Muscle layer of colon (tissue), 2 donors: Measurements from ENCODE around the gene MYO9B.

Experiments
- H3K27ac ChIP-seq: one replicate; pipeline ENCODE4 v1.7.0; 2013; ENCODE audit warnings: low read depth, mild to moderate bottlenecking, low read length, moderate library complexity
- H3K27me3 ChIP-seq, 2 donors: one replicate each; pipeline ENCODE4 v1.7.0; 2013; ENCODE audit warnings: low read length in 2 of 2, mild to moderate bottlenecking in 2 of 2; ENCODE audit not compliant: insufficient read depth in 2 of 2, control insufficient read depth in 1 of 2
- H3K36me3 ChIP-seq: one replicate; pipeline ENCODE4 v1.7.0; 2013; ENCODE audit warnings: mild to moderate bottlenecking, low read length; ENCODE audit not compliant: insufficient read depth
- H3K4me1 ChIP-seq: one replicate; pipeline ENCODE4 v1.7.0; 2013; ENCODE audit warnings: mild to moderate bottlenecking, low read length; ENCODE audit not compliant: insufficient read depth
- H3K4me3 ChIP-seq, 2 donors: one replicate each; pipeline ENCODE4 v1.7.0; 2013; ENCODE audit warnings: low read length in 2 of 2, low read depth in 1 of 2, mild to moderate bottlenecking in 1 of 2, moderate library complexity in 1 of 2
- H3K9ac ChIP-seq: one replicate; pipeline ENCODE4 v1.7.0; 2013; ENCODE audit warnings: low read length
- H3K9me3 ChIP-seq: one replicate; pipeline ENCODE4 v1.7.0; 2013; ENCODE audit warnings: mild to moderate bottlenecking, low read length
- donor health status: abdominal sarcoma.
- donor health status: Adenocarcinoma of cecum.

The MYO9B gene

DNA sequence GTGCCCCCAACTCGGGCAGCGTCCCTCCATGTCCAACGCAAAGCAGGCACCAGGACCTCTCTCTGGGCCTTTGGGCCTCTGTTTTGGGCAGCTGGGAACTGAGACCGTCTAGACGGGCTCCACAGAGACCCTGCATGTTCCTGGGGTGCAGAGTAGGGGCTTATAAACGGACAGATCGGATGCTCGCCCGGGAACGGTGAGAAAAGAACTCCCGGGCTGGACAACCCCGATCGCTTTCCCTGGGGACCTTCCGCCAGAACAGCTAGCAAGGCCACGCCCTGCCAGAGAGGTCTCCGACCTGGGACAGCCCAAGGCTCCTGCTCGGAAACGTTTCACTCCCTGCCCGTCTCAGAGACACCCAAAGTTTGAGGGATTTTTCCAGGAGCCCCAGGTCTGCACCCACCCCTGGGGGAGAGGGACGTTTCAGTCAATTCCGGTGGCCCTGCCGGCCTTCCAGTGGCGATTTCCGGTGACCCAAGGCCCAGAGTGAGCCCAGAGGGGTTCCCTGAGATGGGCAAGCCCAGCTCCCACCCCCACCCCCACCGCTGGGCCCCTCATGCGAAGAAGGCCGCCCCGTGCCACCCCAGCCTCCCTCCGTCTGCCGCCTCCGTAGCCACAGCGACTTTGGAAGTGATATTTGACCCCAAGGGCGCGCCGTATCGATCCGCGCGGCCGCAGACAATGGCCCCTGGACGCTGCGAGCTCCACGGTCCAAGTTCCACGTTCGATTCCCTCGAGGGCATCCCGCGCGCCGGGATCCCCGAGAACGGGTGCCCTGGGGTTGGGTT is 168.4 kb downstream of the MYO9B start:
- peaks cover 11% of the 10 kb centered on the region for H3K36me3 ChIP-seq
- peak overlapping the region; percentile 78 to 86 for H3K4me3 ChIP-seq
- peaks cover 22% of the 10 kb centered on the region for H3K4me1 ChIP-seq
- peak overlapping the region; percentile 87 for H3K27ac ChIP-seq
- no peaks in the 10 kb centered on the region for H3K27me3 ChIP-seq
- peak overlapping the region; percentile 53 for H3K9ac ChIP-seq
- no peaks in the 10 kb centered on the region for H3K9me3 ChIP-seq

DNA sequence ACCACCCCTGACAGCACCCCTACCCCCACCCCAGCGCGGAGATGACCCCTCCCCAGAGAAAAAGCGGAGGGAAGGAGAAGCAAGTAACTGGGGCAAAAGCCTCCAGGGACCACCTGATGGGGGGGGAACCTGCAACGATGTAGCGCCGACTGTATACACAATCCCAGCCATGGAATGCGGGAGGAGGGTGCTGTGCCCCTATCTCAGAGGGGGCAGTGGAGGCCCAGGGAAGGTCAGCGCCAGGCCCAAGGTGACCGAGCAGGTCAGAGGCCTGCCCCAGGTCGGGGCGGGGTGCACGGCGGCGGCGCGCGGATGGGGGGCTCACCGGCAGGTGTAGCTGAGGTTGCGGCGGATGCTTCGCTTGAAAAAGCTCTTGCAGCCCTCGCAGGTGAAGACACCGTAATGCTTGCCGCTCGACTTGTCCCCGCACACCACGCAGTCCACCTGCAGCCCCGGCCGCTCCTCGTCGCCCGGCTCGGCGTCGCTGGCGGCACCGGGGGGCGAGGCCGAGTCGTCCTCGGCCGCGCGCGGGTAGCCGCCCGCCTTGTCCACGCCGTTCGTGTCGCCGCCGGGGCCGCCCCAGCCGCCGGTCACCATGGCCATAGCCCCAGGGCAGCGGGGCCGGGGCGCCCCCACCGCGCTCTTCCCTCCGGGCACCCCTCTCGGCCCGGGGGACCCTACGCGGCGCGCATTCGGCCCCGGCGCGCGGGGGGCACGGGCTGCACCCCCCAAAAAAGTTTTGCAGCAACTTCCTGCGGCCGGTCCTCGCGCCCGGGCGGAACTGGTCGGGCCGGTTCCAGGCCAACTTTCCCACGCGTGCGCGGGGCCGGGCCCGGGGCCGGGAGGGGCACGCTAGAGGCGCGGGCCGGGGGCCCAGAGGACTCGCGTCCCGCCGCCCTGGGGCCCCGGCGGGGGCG is 169.3 kb downstream of the MYO9B start:
- Histone ChIP-seq H3K9me3 (no peaks in the 10 kb centered on the region), H3K4me3 (peak overlapping the region; percentile 78 to 86), H3K9ac (peak overlapping the region; percentile 53), H3K4me1 (peaks cover 22% of the 10 kb centered on the region), H3K27ac (peak overlapping the region; percentile 87), H3K27me3 (no peaks in the 10 kb centered on the region), H3K36me3 (peaks cover 10% of the 10 kb centered on the region)

DNA sequence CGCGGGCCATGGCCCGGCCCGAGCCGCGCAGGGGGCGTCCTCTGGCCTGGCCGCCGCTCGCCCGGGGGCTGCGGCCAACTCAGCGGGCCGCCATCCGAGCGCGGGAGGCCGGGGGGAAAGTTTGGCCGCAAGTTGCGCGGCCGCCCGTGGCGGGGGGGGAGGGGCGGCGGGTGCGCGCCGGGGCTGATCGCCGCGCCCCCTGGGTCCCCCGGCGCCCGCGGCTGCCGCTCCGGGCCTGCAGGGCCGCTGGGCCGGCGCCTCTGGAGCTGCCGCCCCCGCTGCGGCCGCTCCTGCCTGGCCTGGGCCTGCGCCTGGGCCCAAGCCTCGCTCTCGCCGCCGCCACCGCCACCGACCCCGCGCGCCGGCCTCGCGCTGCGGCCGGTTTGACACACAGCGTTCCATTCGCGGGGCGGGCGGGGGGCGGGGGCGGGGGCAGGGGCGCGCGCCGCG is 170.0 kb downstream of the MYO9B start, which contains the start of gene NR2F6:
NR2F6 (minus strand) TSS at position 385 of the 450 bp plus-strand sequence. CDS start 699 bp downstream, outside the sequence.
- Histone ChIP-seq H3K27me3 (no peaks in the 10 kb centered on the region), H3K4me1 (peaks cover 22% of the 10 kb centered on the region), H3K4me3 (peak within 1 kb of the TSS; percentile 78 to 86), H3K36me3 (peaks cover 3% of the 10 kb centered on the region), H3K9me3 (no peaks in the 10 kb centered on the region), H3K9ac (peak within 1 kb of the TSS; percentile 53), H3K27ac (peak within 1 kb of the TSS; percentile 87)

DNA sequence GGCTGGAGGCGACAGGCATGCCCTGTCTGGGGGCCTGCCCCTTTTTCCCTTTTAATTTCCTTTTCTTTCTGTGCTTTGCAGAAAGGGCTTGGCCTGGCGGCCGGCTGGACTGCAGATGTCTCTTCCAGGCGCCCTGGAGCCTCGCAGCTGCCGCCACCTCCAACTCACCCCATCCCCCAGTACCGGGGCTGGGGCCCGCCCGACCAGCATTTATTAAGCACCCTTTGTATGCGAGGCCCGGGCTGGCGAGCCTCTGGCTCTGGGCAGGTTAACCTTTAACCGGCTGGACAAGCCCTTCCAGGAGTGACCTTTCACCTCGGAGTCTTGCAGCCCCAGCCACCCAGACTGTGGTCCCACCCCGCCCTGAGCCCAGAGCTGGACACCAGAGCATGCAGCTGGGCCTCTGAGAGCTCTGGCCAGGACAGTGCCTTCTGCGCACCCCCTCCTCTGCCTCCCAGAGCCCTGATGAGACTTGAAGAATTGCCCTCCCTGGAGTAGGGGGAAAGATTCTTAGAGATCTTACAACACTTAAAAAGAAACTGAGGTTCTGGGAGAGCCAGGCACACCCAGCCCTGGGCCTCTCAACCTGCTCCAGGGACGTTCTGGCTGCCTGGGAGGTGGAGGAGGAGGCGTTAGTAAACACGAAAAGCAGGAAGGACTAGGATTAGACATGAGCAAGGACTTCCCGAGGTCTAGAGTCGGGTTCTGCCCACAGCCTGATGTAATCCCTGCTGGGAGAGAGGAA is 171.3 kb downstream of the MYO9B start:
- no peaks in the 10 kb centered on the region for H3K27me3 ChIP-seq
- peak overlapping the region; percentile 50 to 58 for H3K4me3 ChIP-seq
- no peak overlapping the region for H3K9ac ChIP-seq
- no peaks in the 10 kb centered on the region for H3K9me3 ChIP-seq
- no peaks in the 10 kb centered on the region for H3K36me3 ChIP-seq
- peak overlapping the region; percentile 84 for H3K27ac ChIP-seq
- H3K4me1 ChIP-seq, result peaks cover 22% of the 10 kb centered on the region

DNA sequence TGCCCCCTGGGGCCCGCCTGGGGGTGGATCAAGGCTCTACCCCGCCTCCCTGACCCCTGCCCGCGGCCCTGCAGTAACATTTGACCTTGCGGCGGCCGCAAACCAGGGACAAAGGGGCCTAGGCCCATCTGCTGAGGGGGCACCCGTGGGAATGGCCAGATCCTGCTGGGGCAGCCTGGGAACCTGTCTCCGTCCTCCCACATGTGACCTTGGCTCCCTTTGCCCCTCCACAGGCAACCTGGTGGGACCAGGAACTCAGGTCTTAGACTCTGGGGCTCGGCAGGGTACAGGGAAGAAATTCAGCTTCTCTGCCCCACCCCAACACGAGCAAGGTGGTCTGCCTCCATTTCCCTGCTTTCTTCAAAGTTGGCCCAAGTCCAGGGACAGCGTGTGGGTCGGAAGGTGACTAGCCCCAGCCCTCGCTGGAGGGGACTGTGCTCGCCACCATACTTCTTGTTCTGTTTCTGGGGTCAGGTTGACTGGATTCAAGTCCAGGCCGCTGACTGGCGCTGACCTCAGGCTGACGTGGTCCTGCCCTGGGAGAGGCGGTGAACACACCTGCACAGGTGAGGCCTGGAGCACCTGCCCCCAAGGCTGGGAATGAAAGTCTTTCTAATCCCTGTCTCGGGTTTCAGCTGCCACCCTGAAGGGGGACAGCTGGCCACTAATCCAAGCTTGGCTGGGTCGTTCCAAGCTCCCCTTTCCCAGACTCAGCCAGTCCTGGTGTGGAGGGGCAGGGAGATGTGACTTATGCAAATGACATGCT is 172.6 kb downstream of the MYO9B start:
- peaks cover 12% of the 10 kb centered on the region for H3K4me1 ChIP-seq
- H3K9me3 ChIP-seq, result no peaks in the 10 kb centered on the region
- no peaks in the 10 kb centered on the region for H3K27me3 ChIP-seq
- no peak overlapping the region for H3K9ac ChIP-seq
- no peak overlapping the region for H3K27ac ChIP-seq
- no peaks in the 10 kb centered on the region for H3K36me3 ChIP-seq
- H3K4me3 ChIP-seq, result no peak overlapping the region

DNA sequence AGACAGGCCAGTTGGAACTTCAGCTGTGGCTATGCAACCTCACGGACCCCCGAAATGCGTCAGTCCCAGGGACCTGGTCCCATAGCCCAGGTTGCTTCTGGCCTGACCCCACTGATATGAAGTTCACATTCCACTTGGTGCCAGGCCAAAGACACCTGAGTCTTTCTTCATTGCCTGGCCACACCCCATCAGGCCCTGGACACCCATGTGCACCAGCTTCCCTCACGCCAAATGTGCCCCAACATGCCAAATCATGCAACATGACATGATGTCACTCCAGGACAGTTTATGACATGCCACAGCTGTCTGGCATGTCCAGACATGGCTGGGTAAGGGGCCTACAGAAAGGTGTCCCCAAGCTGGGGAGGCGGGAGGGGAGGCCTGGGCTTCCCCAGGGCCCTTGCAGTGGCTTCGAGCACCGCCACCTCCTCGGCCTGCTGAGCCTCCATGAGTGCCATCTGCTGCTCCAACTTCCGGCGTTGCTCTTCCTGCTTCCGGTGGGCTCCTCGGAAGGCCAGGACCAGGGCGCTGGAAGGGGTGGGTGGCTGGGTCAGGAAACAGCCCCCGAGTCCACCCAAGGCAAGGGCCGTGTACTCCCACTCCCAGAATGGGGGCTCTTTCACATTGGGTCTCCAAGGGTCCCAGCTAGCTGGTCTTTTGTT is 174.4 kb downstream of the MYO9B start:
- no peaks in the 10 kb centered on the region for H3K36me3 ChIP-seq
- H3K27me3 ChIP-seq, result no peaks in the 10 kb centered on the region
- peaks cover 9% of the 10 kb centered on the region for H3K4me1 ChIP-seq
- H3K9me3 ChIP-seq, result no peaks in the 10 kb centered on the region
- H3K4me3 ChIP-seq, result no peak overlapping the region
- H3K9ac ChIP-seq, result no peak overlapping the region
- no peak overlapping the region for H3K27ac ChIP-seq

DNA sequence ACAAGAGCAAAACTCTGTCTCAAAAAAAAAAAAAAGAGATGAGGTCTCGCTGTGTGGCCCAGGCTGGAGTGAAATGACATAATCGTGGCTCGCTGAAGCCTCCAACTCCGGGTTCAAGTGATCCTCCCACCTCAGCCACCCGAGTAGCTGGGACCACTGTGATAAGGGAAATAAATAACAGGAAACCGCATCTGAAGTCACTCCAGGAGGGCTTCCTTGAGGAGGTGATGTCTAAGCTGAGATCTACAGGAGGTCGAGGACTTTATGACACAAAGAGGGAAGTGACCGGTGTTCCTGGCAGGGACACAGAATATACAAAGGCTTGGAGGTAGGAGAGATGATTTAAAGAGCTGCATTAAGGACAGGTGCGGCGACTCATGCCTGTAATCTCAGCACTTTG is 179.1 kb downstream of the MYO9B start:
- H3K27ac ChIP-seq, result no peak overlapping the region
- no peak overlapping the region for H3K9ac ChIP-seq
- H3K9me3 ChIP-seq, result no peaks in the 10 kb centered on the region
- no peak overlapping the region for H3K4me3 ChIP-seq
- H3K27me3 ChIP-seq, result no peaks in the 10 kb centered on the region
- H3K36me3 ChIP-seq, result no peaks in the 10 kb centered on the region
- H3K4me1 ChIP-seq, result no peaks in the 10 kb centered on the region

DNA sequence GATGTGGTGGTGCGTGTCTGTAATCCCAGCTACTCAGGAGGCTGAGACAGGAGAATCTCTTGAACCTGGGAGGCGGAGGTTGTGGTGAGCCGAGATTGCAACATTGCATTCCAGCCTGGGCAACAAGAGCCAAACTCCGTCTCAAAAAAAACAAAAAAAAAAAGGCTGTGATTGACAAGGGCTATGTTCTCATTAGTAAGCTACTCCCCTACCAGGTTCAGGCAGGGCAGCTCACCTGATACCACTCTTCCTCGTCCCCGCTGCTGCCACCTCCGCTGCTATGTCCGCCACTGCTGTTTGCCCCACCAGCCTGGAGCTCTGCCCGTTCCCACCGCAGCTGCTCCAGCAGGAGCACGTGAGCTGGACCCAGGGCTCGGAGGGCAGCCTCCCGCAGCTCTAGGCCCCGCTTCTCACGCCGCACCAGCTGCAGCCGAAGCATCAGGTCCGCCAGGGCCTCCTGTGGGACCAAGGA is 179.6 kb downstream of the MYO9B start:
- Histone ChIP-seq H3K27ac (no peak overlapping the region), H3K9me3 (no peaks in the 10 kb centered on the region), H3K4me3 (no peak overlapping the region), H3K27me3 (no peaks in the 10 kb centered on the region), H3K36me3 (no peaks in the 10 kb centered on the region), H3K9ac (no peak overlapping the region), H3K4me1 (no peaks in the 10 kb centered on the region)

DNA sequence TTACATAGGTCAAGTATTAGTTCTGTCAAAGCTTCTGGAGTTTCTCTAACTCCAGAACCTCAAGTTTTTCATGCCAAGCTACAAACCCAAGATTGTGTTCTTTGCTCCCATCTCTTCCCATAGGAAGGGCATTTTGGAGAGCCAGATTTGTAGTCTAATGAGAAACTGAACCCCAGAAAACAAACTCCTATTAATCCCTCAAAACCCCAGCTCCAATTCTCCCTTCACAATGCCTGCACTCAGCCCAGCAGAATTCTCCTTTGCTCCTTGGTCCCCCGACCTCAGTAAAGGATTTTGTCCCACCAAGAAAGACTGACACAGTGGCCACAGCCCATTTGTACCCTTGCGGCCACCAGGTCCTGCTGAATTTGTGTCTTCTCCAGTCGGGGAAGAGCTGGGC is 180.6 kb downstream of the MYO9B start:
- H3K27me3 ChIP-seq, result no peaks in the 10 kb centered on the region
- no peak overlapping the region for H3K9ac ChIP-seq
- no peaks in the 10 kb centered on the region for H3K4me1 ChIP-seq
- no peak overlapping the region for H3K4me3 ChIP-seq
- no peaks in the 10 kb centered on the region for H3K9me3 ChIP-seq
- H3K36me3 ChIP-seq, result no peaks in the 10 kb centered on the region
- H3K27ac ChIP-seq, result no peak overlapping the region

DNA sequence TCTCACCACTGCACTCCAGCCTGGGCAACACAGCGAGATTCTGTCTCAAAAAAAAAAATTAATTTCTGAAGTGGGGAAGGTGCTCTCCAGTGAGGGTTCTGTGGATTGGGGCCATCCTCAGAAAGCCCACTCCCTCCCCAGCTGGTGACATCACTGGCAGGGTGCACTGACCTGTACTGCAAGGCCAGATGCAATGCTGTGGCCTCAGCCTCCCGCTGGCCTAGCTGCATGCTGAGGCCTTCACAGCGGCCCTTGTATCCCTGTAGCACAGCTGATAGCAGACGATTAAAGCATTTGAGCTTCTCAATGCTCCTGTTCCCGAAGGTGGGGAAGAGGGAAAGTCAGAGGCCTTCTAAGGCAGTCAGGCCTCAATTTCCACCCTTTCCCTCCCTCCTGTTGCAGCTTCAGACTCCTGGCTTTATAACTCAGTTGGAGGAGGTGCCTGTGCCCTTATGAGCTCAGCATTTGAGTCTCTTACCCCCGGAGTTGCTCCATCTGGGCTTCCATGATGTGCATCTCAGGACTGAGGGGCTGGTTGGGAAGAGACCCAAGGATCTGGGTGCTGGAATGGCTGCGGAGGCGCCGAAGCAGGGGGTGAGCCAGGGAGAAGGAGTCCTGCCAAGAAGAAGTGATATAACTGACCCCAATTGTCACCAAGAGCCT is 183.7 kb downstream of the MYO9B start:
- H3K27ac ChIP-seq, result no peak overlapping the region
- H3K4me1 ChIP-seq, result no peaks in the 10 kb centered on the region

More for the DNA sequence above, 183.7 kb downstream of the MYO9B start:
- no peak overlapping the region for H3K4me3 ChIP-seq
- no peaks in the 10 kb centered on the region for H3K9me3 ChIP-seq
- H3K9ac ChIP-seq, result no peak overlapping the region
- H3K27me3 ChIP-seq, result no peaks in the 10 kb centered on the region
- H3K36me3 ChIP-seq, result no peaks in the 10 kb centered on the region
